ENCODE data around the gene DRC1. TPM values are rescaled to one million over a fixed set of nuclear protein-coding genes. Genes with fewer than 3 reads are reported as not detected.

Gene DRC1
- total RNA-seq, 3 donors from 2014 or later: not detected

DNA sequence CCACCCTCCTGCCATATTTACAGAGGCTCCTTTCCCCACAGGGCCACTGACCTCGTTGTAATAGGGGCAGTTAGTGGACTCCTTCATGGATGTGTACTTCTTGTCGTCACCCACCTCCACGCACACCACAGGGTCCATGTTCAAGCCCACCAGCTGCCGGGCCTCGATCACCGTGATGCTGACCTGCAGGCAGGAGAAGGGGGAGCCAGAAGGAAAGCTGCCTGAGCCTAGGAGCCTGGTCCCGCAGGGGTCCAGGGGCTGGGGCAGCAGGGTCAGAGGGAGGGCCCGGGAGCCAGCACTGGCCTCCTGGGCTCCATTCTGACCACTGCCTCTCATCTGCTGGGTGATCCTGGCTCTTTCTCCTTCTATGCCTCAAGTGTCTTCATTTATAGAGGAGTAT lies 93.2 kb downstream of the DRC1 start:
- Histone ChIP-seq H3K4me3 (no peak overlapping the region), H3K9me3 (no peaks in the 10 kb centered on the region), H3K27me3 (no peaks in the 10 kb centered on the region), H3K36me3 (no peaks in the 10 kb centered on the region), H3K27ac (no peak overlapping the region), H3K4me1 (no peaks in the 10 kb centered on the region)
- TF ChIP-seq POLR2AphosphoS5 (IDR thresholded peaks at IDR 0.05): no peak
- TF ChIP-seq, protein P1, sequence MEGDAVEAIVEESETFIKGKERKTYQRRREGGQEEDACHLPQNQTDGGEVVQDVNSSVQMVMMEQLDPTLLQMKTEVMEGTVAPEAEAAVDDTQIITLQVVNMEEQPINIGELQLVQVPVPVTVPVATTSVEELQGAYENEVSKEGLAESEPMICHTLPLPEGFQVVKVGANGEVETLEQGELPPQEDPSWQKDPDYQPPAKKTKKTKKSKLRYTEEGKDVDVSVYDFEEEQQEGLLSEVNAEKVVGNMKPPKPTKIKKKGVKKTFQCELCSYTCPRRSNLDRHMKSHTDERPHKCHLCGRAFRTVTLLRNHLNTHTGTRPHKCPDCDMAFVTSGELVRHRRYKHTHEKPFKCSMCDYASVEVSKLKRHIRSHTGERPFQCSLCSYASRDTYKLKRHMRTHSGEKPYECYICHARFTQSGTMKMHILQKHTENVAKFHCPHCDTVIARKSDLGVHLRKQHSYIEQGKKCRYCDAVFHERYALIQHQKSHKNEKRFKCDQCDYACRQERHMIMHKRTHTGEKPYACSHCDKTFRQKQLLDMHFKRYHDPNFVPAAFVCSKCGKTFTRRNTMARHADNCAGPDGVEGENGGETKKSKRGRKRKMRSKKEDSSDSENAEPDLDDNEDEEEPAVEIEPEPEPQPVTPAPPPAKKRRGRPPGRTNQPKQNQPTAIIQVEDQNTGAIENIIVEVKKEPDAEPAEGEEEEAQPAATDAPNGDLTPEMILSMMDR (IDR thresholded peaks at IDR 0.05): no peak
- TF ChIP-seq POLR2A (IDR thresholded peaks at IDR 0.05): no peak
- DNase-seq (ENCODE audit: low spot score in 2 of 2): no peak
- intact Hi-C loops (cut with DNase I; ENCODE audit: low total_unique reads): no loop called here

DNA sequence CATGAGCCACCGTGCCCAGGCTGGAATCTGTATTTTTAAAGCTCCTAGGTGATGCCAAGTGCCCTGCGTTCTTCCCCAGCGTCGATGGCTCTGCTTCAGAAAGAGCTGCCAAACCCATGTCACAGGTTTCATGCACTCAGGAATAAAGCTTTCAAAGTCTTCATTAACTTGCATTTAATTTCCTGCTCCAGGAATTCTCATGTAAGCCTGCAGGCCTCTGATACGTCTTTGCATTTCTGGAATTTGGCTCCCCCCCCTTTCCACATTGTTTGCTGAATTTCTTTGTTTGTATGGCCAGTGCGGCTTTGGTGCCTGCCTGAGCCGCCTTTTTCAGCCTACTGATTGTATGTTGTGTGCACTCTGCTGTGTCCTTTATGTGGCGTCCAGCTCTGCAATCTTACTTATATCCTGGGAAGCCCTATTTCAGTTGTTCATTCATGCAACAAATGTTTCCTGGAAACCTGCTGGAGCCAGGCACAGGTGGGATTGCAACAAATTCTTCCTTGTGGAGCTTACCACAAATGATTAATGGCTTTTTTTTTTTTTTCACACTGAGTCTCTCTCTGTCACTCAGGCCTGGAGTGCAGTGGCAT lies 94.1 kb downstream of the DRC1 start:
- intact Hi-C loops (cut with DNase I; ENCODE audit: low total_unique reads): no loop called here
- no peaks in the 10 kb centered on the region for H3K36me3 ChIP-seq
- no peaks in the 10 kb centered on the region for H3K9me3 ChIP-seq
- no peak overlapping the region for H3K4me3 ChIP-seq
- no peak overlapping the region for H3K27ac ChIP-seq
- TF ChIP-seq POLR2AphosphoS5 (IDR thresholded peaks at IDR 0.05) (no peak), POLR2A (IDR thresholded peaks at IDR 0.05) (no peak)
- TF ChIP-seq, protein P1 (IDR thresholded peaks at IDR 0.05): no peak
- H3K4me1 ChIP-seq: no peaks in the 10 kb centered on the region
- no peaks in the 10 kb centered on the region for H3K27me3 ChIP-seq
- no peak for DNase-seq (ENCODE audit: low spot score in 2 of 2)

DNA sequence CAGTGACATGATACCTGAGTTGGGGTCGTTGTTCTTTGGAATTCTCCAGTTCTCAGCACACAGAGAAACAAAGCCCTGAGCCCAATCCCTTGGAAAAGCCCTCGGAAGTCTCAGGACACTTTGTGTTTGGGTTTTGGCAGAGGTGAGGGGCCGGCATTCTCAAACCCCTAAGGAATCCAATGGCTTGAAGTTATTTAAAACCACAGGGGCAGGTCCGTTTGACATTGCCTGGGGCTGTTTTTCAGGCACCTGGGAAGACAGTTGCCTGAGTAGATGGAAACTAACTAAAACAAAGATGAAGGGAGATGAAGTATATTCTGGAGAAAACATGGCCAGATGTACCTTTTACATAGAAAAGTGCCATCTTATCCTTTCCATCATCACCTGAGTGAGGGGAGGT lies 98.7 kb downstream of the DRC1 start:
- Histone ChIP-seq H3K27me3 (no peaks in the 10 kb centered on the region), H3K36me3 (no peaks in the 10 kb centered on the region), H3K9me3 (no peaks in the 10 kb centered on the region), H3K4me3 (no peak overlapping the region), H3K27ac (no peak overlapping the region), H3K4me1 (no peaks in the 10 kb centered on the region)
- TF ChIP-seq POLR2AphosphoS5 (IDR thresholded peaks at IDR 0.05) (no peak), POLR2A (IDR thresholded peaks at IDR 0.05) (no peak)
- TF ChIP-seq, protein P1 (IDR thresholded peaks at IDR 0.05): no peak
- intact Hi-C loops (cut with DNase I; ENCODE audit: low total_unique reads): no loop called here
- DNase-seq (ENCODE audit: low spot score in 2 of 2): no peak

DNA sequence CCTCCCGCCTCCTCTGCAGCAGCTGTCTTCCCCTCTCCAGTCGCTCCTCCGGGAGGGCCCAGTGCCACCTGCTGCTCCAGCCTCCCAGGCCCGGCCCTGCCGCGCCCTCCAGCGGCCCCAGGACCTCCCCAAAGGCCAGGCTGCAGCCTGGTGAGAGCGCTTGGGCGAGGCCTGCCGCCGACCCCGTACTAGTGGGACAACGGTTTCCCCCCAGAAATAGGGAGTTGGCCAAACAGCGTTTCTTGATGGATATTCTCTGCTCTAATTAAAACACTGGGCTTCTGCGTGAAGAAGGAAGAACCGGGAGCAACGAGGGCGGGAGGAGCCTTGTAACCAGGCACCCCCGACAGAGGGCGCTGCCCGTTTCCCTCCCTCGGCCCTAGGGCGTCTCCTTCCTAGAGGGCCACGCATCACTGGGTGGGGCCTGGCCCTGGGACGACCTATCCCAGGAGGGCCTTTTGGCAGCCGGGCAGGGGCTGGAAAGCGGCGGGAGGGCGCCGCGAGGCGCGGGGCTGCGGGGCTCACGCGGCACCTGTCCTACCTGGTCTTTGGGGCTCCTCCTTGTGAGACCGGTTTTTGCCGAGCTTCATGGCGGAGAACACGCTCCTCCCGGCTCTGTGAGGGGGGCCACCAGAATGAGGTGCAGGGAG lies 101.6 kb downstream of the DRC1 start:
- Histone ChIP-seq H3K27me3 (no peaks in the 10 kb centered on the region), H3K4me3 (peak overlapping the region; percentile 24 to 69 (median 49)), H3K27ac (no peak overlapping the region), H3K9me3 (no peaks in the 10 kb centered on the region), H3K36me3 (no peaks in the 10 kb centered on the region), H3K4me1 (no peaks in the 10 kb centered on the region)
- DNase-seq (ENCODE audit: low spot score in 2 of 2): peak; percentile 32 to 76
- intact Hi-C loops (cut with DNase I; ENCODE audit: low total_unique reads): no loop called here
- TF ChIP-seq, protein P1 (IDR thresholded peaks at IDR 0.05): peak; percentile 6 to 73 (median 70)
- TF ChIP-seq POLR2A (IDR thresholded peaks at IDR 0.05): no peak

DNA sequence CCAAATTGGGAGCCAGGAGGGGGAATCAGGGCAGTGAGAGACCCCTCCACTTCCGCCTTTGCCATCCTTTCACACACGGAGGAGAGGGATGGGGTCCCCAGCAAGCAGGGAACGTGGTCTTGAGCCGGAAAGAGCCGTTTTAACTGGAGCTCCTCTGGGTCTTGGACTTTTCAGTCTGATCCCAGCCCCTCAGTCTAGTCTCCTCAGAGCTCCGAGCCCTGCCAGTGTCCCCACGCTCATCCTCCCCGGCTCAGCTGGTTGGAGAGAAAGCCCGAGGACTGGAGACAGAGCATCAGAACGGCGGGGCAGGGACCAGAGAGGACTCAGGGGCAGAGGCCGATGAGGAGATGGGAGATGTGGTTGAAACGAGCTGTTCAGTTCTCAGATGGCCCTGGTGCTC lies 102.3 kb downstream of the DRC1 start:
- Histone ChIP-seq H3K4me3 (peak overlapping the region; percentile 24 to 69 (median 49)), H3K27me3 (no peaks in the 10 kb centered on the region), H3K36me3 (no peaks in the 10 kb centered on the region), H3K4me1 (no peaks in the 10 kb centered on the region), H3K27ac (no peak overlapping the region), H3K9me3 (no peaks in the 10 kb centered on the region)
- intact Hi-C loops (cut with DNase I; ENCODE audit: low total_unique reads): no loop called here
- TF ChIP-seq, protein P1 (IDR thresholded peaks at IDR 0.05): no peak
- TF ChIP-seq POLR2AphosphoS5 (IDR thresholded peaks at IDR 0.05) (no peak), POLR2A (IDR thresholded peaks at IDR 0.05) (no peak)
- DNase-seq (ENCODE audit: low spot score in 2 of 2): no peak
